ENCODE measurements around the gene SAMD4A.

GRCh38 chr14:54840798-54841197 lies 273.9 kb downstream of the SAMD4A start:
- TF ChIP-seq CTCF (IDR thresholded peaks at IDR 0.05): no peak
- TF ChIP-seq POLR2A (IDR thresholded peaks at IDR 0.05): no peak
